OCI-LY7 (cell line): ENCODE results near the gene CYP2C18. TPM values are rescaled to one million over a fixed set of nuclear protein-coding genes. Genes with fewer than 3 reads are reported as not detected.

ENCODE experiments used
- BruUV-seq: library from RNA; stranded (reverse); fragments of 400-500 nt; replicated peaks from 2 replicates; lab custom pipeline; 2021; lab: Mats Ljungman, UMichigan
- CTCF ChIA-PET: fragments of 300-600 bp; sonication (Branson Sonifier 250); formaldehyde crosslinking; loops from one replicate; lab custom pipeline; 2022; ENCODE audit warnings: antibody characterized with exemption; ENCODE audit not compliant: unreplicated experiment; lab: Charles Lee
- POLR2A ChIA-PET: fragments of 300-600 bp; sonication (Branson Sonifier 250); formaldehyde crosslinking; loops from one replicate; lab custom pipeline; 2022; ENCODE audit warnings: antibody characterized with exemption; lab: Charles Lee
- DNase-seq: peaks from one replicate; pipeline ENCODE4 v3.0.0-alpha.2; 2015; ENCODE audit warnings: low spot score
- H2AFZ ChIP-seq: fragments of 200-600 bp; sonication (generic), shearing (Covaris generic); 2 replicates; pipeline ENCODE4 v1.6.1; 2014; ENCODE audit warnings: mild to moderate bottlenecking, antibody characterized with exemption, low read length, moderate library complexity
- H3K27ac ChIP-seq: fragments of 200-600 bp; sonication (generic); 2 replicates; pipeline ENCODE4 v1.5.1; 2014; ENCODE audit warnings: mixed run types, low read depth, mild to moderate bottlenecking, moderate library complexity, low read length, inconsistent platforms; ENCODE audit not compliant: poor library complexity, severe bottlenecking
- H3K36me3 ChIP-seq: fragments of 200-600 bp; sonication (generic); 2 replicates; pipeline ENCODE4 v1.6.1; 2014; ENCODE audit warnings: mild to moderate bottlenecking, antibody characterized with exemption, low read length, moderate library complexity, mixed read lengths; ENCODE audit not compliant: insufficient read depth
- H3K4me1 ChIP-seq: fragments of 200-600 bp; sonication (generic); 2 replicates; pipeline ENCODE4 v1.5.1; 2014; ENCODE audit warnings: mild to moderate bottlenecking, low read length; ENCODE audit not compliant: insufficient read depth, poor library complexity, severe bottlenecking
- H3K4me2 ChIP-seq: fragments of 200-600 bp; sonication (generic); 2 replicates; pipeline ENCODE4 v1.6.1; 2014; ENCODE audit warnings: mild to moderate bottlenecking, low read length
- H3K4me3 ChIP-seq: fragments of 200-600 bp; sonication (generic); 2 replicates; pipeline ENCODE4 v1.5.1; 2014; ENCODE audit warnings: mild to moderate bottlenecking, low read depth, low read length; ENCODE audit not compliant: poor library complexity, severe bottlenecking
- H3K79me2 ChIP-seq: fragments of 200-600 bp; sonication (generic); 2 replicates; pipeline ENCODE4 v1.6.1; 2016; ENCODE audit warnings: low read depth, mild to moderate bottlenecking, low read length, moderate library complexity, mixed read lengths; ENCODE audit not compliant: insufficient read depth
- H3K9me2 ChIP-seq: fragments of 200-600 bp; sonication (generic); 2 replicates; pipeline ENCODE4 v1.6.1; 2016; ENCODE audit warnings: mild to moderate bottlenecking, low read length, mixed read lengths; ENCODE audit not compliant: insufficient read depth
- H3K9me3 ChIP-seq: fragments of 200-600 bp; sonication (generic); 2 replicates; pipeline ENCODE4 v1.6.1; 2014; ENCODE audit warnings: mild to moderate bottlenecking, mixed run types, low read length, mixed read lengths
- H4K20me1 ChIP-seq: fragments of 200-600 bp; sonication (generic); 2 replicates; pipeline ENCODE4 v1.6.1; 2014; ENCODE audit warnings: mild to moderate bottlenecking, antibody characterized with exemption, low read length, moderate library complexity, mixed read lengths; ENCODE audit not compliant: insufficient read depth
- EZH2phosphoT487 ChIP-seq: fragments of 200-600 bp; sonication (generic); IDR thresholded peaks from 2 replicates; pipeline ENCODE4 v1.6.1; 2018; ENCODE audit warnings: low read depth, borderline replicate concordance, mild to moderate bottlenecking, mixed run types, antibody characterized with exemption, low read length, moderate library complexity, mixed read lengths
- intact Hi-C: fragments of 100-400 bp; cut with micrococcal nuclease; formaldehyde crosslinking; loops from one replicate; pipeline ENCODE4 v1.10.0; 2022; ENCODE audit not compliant: unreplicated experiment
- total RNA-seq, 2 experiments: library from RNA; depleted of rRNA in 1 of 2; stranded (reverse); fragments of >200 nt in 1 of 2; shearing (Covaris generic) in 1 of 2; gene quantifications; 2 replicates each; pipeline ENCODE4 v1.2.3, GENCODE V29; 2014 to 2022
- TF ChIP-seq, protein P1 (sequence below): fragments of 200-600 bp; sonication (generic); conservative IDR thresholded peaks from 2 replicates; pipeline ENCODE4 v1.5.1; 2014; ENCODE audit warnings: mild to moderate bottlenecking, antibody characterized with exemption, low read length, moderate library complexity, mixed read lengths

Gene CYP2C18
- total RNA-seq, 2 experiments from 2014 or later: not detected

DNA sequence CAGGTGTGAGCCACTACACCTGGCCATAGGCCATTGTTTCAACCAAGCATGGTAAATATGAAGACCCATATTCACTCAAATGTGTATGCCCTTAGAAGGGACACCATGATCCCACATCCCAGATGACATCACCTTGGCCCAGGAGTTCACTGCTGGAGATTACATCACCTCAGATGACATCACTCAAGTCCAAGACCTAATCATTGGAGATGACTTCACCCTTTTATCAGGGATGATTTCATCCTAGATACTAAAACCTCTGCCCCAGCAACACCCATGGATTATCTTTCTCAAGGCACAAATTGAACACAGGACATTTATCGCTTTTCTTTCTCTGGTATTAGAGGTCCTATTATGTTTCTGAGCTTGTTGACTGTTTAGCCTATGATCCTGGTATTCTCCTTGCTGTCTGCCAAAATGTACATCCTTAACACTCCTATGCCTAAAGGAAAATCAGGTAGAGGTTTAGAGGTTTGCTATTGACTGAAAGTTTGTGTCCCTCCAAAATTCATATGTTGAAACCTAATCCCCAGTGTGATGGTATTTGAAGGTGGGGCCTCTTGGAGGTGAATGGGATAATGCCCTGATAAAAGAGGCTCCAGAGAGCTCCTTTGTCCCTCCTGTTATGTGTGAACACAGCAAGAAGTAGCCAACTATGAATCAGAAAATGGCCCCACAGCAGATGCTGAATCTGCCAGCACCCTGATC lies 9.8 kb upstream of the CYP2C18 start:
- intact Hi-C loops: no loop called here
- H3K4me1 ChIP-seq: no peaks in the 10 kb centered on the region
- no peaks in the 10 kb centered on the region for H3K9me3 ChIP-seq
- H3K36me3 ChIP-seq: no peaks in the 10 kb centered on the region
- CTCF ChIA-PET: no interaction called here
- no peaks in the 10 kb centered on the region for H3K79me2 ChIP-seq
- H4K20me1 ChIP-seq: no peaks in the 10 kb centered on the region
- TF ChIP-seq, protein P1, sequence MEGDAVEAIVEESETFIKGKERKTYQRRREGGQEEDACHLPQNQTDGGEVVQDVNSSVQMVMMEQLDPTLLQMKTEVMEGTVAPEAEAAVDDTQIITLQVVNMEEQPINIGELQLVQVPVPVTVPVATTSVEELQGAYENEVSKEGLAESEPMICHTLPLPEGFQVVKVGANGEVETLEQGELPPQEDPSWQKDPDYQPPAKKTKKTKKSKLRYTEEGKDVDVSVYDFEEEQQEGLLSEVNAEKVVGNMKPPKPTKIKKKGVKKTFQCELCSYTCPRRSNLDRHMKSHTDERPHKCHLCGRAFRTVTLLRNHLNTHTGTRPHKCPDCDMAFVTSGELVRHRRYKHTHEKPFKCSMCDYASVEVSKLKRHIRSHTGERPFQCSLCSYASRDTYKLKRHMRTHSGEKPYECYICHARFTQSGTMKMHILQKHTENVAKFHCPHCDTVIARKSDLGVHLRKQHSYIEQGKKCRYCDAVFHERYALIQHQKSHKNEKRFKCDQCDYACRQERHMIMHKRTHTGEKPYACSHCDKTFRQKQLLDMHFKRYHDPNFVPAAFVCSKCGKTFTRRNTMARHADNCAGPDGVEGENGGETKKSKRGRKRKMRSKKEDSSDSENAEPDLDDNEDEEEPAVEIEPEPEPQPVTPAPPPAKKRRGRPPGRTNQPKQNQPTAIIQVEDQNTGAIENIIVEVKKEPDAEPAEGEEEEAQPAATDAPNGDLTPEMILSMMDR: no peak
- no peak for TF ChIP-seq EZH2phosphoT487
- H3K4me2 ChIP-seq: no peak overlapping the region
- H2AFZ ChIP-seq: no peak overlapping the region
- no peak for DNase-seq
- BruUV-seq: no TSS peak
- no peaks in the 10 kb centered on the region for H3K9me2 ChIP-seq
- POLR2A ChIA-PET: interaction anchor here (1.0 kb wide), 1 partner anchor 14 kb away, joined by 3 read pairs; no protein-coding TSS in a partner anchor
- H3K27ac ChIP-seq: no peak overlapping the region
- H3K4me3 ChIP-seq: no peak overlapping the region

DNA sequence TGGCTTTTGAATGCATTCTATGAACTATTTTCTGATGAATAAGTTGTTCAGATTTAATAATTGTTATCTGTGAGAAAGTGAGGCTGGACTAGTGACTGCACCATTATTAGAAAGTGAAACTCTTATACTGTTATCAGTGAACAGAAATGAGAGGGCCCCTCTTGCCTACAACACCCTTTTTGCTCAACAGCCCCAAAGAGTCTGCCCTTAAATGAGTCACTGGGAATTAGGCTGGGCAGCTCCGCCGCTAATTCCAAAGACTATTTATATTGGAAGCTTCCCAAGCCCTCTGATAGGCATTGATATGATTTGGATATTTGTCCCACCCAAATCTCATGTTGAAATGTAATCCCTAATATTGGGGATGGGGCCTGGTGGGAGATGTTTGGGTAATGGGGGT lies 7.0 kb upstream of the CYP2C18 start:
- Histone ChIP-seq H3K79me2 (no peaks in the 10 kb centered on the region), H3K4me2 (no peak overlapping the region), H2AFZ (no peak overlapping the region), H4K20me1 (no peaks in the 10 kb centered on the region), H3K27ac (no peak overlapping the region), H3K9me3 (no peaks in the 10 kb centered on the region), H3K4me1 (no peaks in the 10 kb centered on the region), H3K36me3 (no peaks in the 10 kb centered on the region), H3K9me2 (no peaks in the 10 kb centered on the region), H3K4me3 (no peak overlapping the region)
- intact Hi-C loops: no loop called here
- no TSS peak for BruUV-seq
- POLR2A ChIA-PET: no interaction called here
- DNase-seq: no peak
- no peak for TF ChIP-seq EZH2phosphoT487
- TF ChIP-seq, protein P1: no peak
- CTCF ChIA-PET: no interaction called here

DNA sequence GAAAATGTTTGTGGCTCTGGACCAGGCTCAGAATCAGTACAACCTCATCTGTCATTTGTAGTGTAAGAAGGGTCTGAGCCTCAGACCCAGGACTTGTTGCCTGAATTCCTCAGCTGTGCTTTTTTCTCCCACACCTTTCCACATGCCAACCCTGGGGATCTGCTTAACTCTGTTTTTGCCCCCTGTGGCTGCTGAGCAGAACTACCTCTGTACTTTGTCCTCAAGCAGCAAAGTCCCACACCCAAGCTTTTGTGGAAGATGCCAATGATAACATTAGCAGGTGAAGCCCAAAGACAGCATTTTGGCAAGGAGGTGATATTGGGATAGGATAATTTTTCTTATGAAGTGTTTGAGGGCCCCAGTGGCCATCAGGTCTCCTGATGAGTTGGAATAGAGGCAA lies 5.8 kb upstream of the CYP2C18 start:
- BruUV-seq: no TSS peak
- TF ChIP-seq, protein P1: peak; percentile 38
- no peak for TF ChIP-seq EZH2phosphoT487
- H3K36me3 ChIP-seq: no peaks in the 10 kb centered on the region
- CTCF ChIA-PET: interaction anchor here (0.6 kb wide), 1 partner anchor 159 kb away, joined by 5 read pairs; no protein-coding TSS in a partner anchor
- H3K4me1 ChIP-seq: no peaks in the 10 kb centered on the region
- intact Hi-C loops: no loop called here
- no peak overlapping the region for H3K4me3 ChIP-seq
- H3K79me2 ChIP-seq: no peaks in the 10 kb centered on the region
- H2AFZ ChIP-seq: no peak overlapping the region
- POLR2A ChIA-PET: no interaction called here
- peak; percentile 1 for DNase-seq
- no peaks in the 10 kb centered on the region for H3K9me2 ChIP-seq
- no peaks in the 10 kb centered on the region for H4K20me1 ChIP-seq
- no peak overlapping the region for H3K27ac ChIP-seq
- H3K9me3 ChIP-seq: no peaks in the 10 kb centered on the region
- no peak overlapping the region for H3K4me2 ChIP-seq
